Neural cell (in vitro differentiated cells): ENCODE data around the gene DOCK9. TPM values are rescaled to one million over a fixed set of nuclear protein-coding genes. Genes with fewer than 3 reads are reported as not detected.
A peak's percentile ranks its signal among the peaks of the same experiment; 100 is the strongest.

Source experiments
- H2AFZ ChIP-seq: fragments of 200-600, 300-800 bp; sonication (generic), shearing (Covaris generic); 2 replicates; pipeline ENCODE4 v1.6.0; 2014; ENCODE audit warnings: low read depth, mild to moderate bottlenecking, antibody characterized with exemption, low read length, moderate library complexity
- H3F3A ChIP-seq: fragments of 200-600 bp; shearing (Covaris generic); 2 replicates; pipeline ENCODE4 v1.6.1; 2016; ENCODE audit warnings: mild to moderate bottlenecking, moderate library complexity, mixed read lengths, antibody characterized with exemption, low read length; ENCODE audit not compliant: insufficient read depth, poor library complexity, severe bottlenecking
- H3K27ac ChIP-seq: fragments of 200-600, 300-800 bp; sonication (generic), shearing (Covaris generic); 2 replicates; pipeline ENCODE4 v1.5.1; 2014; ENCODE audit warnings: mild to moderate bottlenecking, low read length, moderate library complexity
- H3K27me3 ChIP-seq: fragments of 300-800, 200-600 bp; sonication (generic), shearing (Covaris generic); 2 replicates; pipeline ENCODE4 v1.6.0; 2014; ENCODE audit warnings: mild to moderate bottlenecking, low read depth, low read length, moderate library complexity; ENCODE audit not compliant: insufficient read depth
- H3K36me3 ChIP-seq: fragments of 300-800, 200-600 bp; sonication (generic), shearing (Covaris generic); 2 replicates; pipeline ENCODE4 v1.5.1; 2014; ENCODE audit warnings: mild to moderate bottlenecking, antibody characterized with exemption, low read length, moderate library complexity; ENCODE audit not compliant: insufficient read depth
- H3K4me2 ChIP-seq: fragments of 300-800, 200-600 bp; sonication (generic), shearing (Covaris generic); 2 replicates; pipeline ENCODE4 v1.6.0; 2014; ENCODE audit warnings: mild to moderate bottlenecking, low read length
- H3K4me3 ChIP-seq: fragments of 300-800, 200-600 bp; sonication (generic), shearing (Covaris generic); 2 replicates; pipeline ENCODE4 v1.5.1; 2014; ENCODE audit warnings: mild to moderate bottlenecking, low read length, moderate library complexity
- H3K79me2 ChIP-seq: fragments of 200-600 bp; shearing (Covaris generic); replicated peaks from 2 replicates; pipeline ENCODE4 v1.6.0; 2014; ENCODE audit warnings: mild to moderate bottlenecking, low read length, moderate library complexity; ENCODE audit not compliant: insufficient read depth
- H3K9ac ChIP-seq: fragments of 300-800, 200-600 bp; sonication (generic), shearing (Covaris generic); 2 replicates; pipeline ENCODE4 v1.6.1; 2016; ENCODE audit warnings: mild to moderate bottlenecking, low read length, mixed read lengths
- H3K9me2 ChIP-seq: fragments of 200-600 bp; shearing (Covaris generic); 2 replicates; pipeline ENCODE4 v1.6.1; 2016; ENCODE audit warnings: mild to moderate bottlenecking, low read length, mixed read lengths; ENCODE audit not compliant: insufficient read depth
- H3K9me3 ChIP-seq: fragments of 200-600, 300-800 bp; sonication (generic), shearing (Covaris generic); 2 replicates; pipeline ENCODE4 v1.6.1; 2016; ENCODE audit warnings: mild to moderate bottlenecking, mixed run types, low read length, moderate library complexity, mixed read lengths
- H4K20me1 ChIP-seq: fragments of 200-600 bp; shearing (Covaris generic); 2 replicates; pipeline ENCODE4 v1.6.1; 2016; ENCODE audit warnings: mild to moderate bottlenecking, mixed run types; ENCODE audit not compliant: insufficient read depth
- EP300 ChIP-seq: fragments of 450-650 bp; conservative IDR thresholded peaks from 2 replicates; pipeline ENCODE4 v1.6.1; 2014; ENCODE audit warnings: antibody characterized with exemption, mild to moderate bottlenecking, moderate library complexity; ENCODE audit not compliant: poor library complexity, severe bottlenecking
- EZH2 ChIP-seq: fragments of 200-600, 300-800 bp; shearing (Covaris generic), sonication (generic); IDR thresholded peaks from 2 replicates; pipeline ENCODE4 v1.6.1; 2014; ENCODE audit warnings: antibody characterized with exemption, low read length, borderline replicate concordance, mild to moderate bottlenecking; ENCODE audit not compliant: insufficient read depth, poor library complexity, severe bottlenecking
- MXI1 ChIP-seq: fragments of 450-650 bp; conservative IDR thresholded peaks from 2 replicates; pipeline ENCODE4 v1.6.1; 2014; ENCODE audit warnings: antibody characterized with exemption, mild to moderate bottlenecking; ENCODE audit not compliant: poor library complexity, severe bottlenecking
- POLR2AphosphoS5 ChIP-seq: IDR thresholded peaks from 2 replicates; pipeline ENCODE4 v1.6.1; 2012
- RAD21 ChIP-seq: fragments of 450-650 bp; conservative IDR thresholded peaks from 2 replicates; pipeline ENCODE4 v1.6.1; 2014; ENCODE audit warnings: antibody characterized with exemption, mild to moderate bottlenecking, moderate library complexity
- REST ChIP-seq: IDR thresholded peaks from 2 replicates; pipeline ENCODE4 v1.6.1; 2012; ENCODE audit warnings: borderline replicate concordance
- SMC3 ChIP-seq: fragments of 450-650 bp; conservative IDR thresholded peaks from 2 replicates; pipeline ENCODE4 v1.6.1; 2014; ENCODE audit warnings: antibody characterized with exemption, mild to moderate bottlenecking, moderate library complexity; ENCODE audit not compliant: poor library complexity
- TAF1 ChIP-seq: IDR thresholded peaks from 2 replicates; pipeline ENCODE4 v1.6.1; 2012; ENCODE audit warnings: low read depth
- polyA plus RNA-seq: library from polyadenylated mRNA; depleted of rRNA; stranded (reverse); fragments of >200 nt; gene quantifications from 2 replicates; pipeline ENCODE4 v1.2.3, GENCODE V29; 2014
- TF ChIP-seq, protein P1 (sequence below): fragments of 450-650 bp; IDR thresholded peaks from 2 replicates; pipeline ENCODE4 v1.5.1; 2014; ENCODE audit warnings: antibody characterized with exemption, mild to moderate bottlenecking, moderate library complexity; ENCODE audit not compliant: poor library complexity, severe bottlenecking

Gene DOCK9
- polyA plus RNA-seq, 1 donor from 2014 or later: 11.4 TPM

- Histone ChIP-seq H3K4me3 (peak overlapping the region; percentile 43), H3K27ac (peak overlapping the region; percentile 49), H3F3A (no peaks in the 10 kb centered on the region), H3K9me3 (no peaks in the 10 kb centered on the region), H4K20me1 (no peaks in the 10 kb centered on the region), H3K4me2 (peak overlapping the region; percentile 2), H3K79me2 (no peaks in the 10 kb centered on the region), H3K27me3 (no peaks in the 10 kb centered on the region), H3K9me2 (no peaks in the 10 kb centered on the region), H2AFZ (peak overlapping the region; percentile 7), H3K36me3 (no peaks in the 10 kb centered on the region), H3K9ac (peak overlapping the region; percentile 15)
- TF ChIP-seq TAF1 (no peak), MXI1 (peak; percentile 31), REST (no peak), EP300 (peak; percentile 66), POLR2AphosphoS5 (peak; percentile 72)
Observed at GRCh38 chr13:99015606-99016490, 38.0 kb upstream of the DOCK9 start.

- Histone ChIP-seq H4K20me1 (no peaks in the 10 kb centered on the region), H3K27ac (no peak overlapping the region), H3F3A (no peaks in the 10 kb centered on the region), H3K9me2 (no peaks in the 10 kb centered on the region), H3K9me3 (no peaks in the 10 kb centered on the region), H3K79me2 (no peaks in the 10 kb centered on the region), H3K27me3 (no peaks in the 10 kb centered on the region), H3K4me2 (no peak overlapping the region), H3K36me3 (no peaks in the 10 kb centered on the region), H3K9ac (no peak overlapping the region), H2AFZ (no peak overlapping the region), H3K4me3 (peak overlapping the region; percentile 48)
- TF ChIP-seq POLR2AphosphoS5 (no peak), EZH2 (no peak), MXI1 (no peak), SMC3 (no peak), TAF1 (no peak), EP300 (no peak), RAD21 (no peak), REST (no peak)
- TF ChIP-seq, protein P1, sequence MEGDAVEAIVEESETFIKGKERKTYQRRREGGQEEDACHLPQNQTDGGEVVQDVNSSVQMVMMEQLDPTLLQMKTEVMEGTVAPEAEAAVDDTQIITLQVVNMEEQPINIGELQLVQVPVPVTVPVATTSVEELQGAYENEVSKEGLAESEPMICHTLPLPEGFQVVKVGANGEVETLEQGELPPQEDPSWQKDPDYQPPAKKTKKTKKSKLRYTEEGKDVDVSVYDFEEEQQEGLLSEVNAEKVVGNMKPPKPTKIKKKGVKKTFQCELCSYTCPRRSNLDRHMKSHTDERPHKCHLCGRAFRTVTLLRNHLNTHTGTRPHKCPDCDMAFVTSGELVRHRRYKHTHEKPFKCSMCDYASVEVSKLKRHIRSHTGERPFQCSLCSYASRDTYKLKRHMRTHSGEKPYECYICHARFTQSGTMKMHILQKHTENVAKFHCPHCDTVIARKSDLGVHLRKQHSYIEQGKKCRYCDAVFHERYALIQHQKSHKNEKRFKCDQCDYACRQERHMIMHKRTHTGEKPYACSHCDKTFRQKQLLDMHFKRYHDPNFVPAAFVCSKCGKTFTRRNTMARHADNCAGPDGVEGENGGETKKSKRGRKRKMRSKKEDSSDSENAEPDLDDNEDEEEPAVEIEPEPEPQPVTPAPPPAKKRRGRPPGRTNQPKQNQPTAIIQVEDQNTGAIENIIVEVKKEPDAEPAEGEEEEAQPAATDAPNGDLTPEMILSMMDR: no peak
Observed at GRCh38 chr13:99014522-99014921, 36.7 kb upstream of the DOCK9 start.
